MM.1S (cell line): Measurements from ENCODE around the gene NDRG4.

Source experiments
- DNase-seq: peaks from one replicate; pipeline ENCODE4 v3.0.0-alpha.2; 2015
- H2AFZ ChIP-seq: fragments of 300-600 bp; sonication (generic); 2 replicates; pipeline ENCODE4 v1.6.0; 2016; ENCODE audit warnings: antibody characterized with exemption, low read length
- H3F3A ChIP-seq: fragments of 300-600 bp; sonication (generic); 2 replicates; pipeline ENCODE4 v1.6.1; 2016; ENCODE audit warnings: mild to moderate bottlenecking, antibody characterized with exemption, low read length, moderate library complexity, mixed read lengths; ENCODE audit not compliant: insufficient read depth
- H3K27ac ChIP-seq: fragments of 300-600 bp; sonication (generic); 2 replicates; pipeline ENCODE4 v1.5.1; 2016; ENCODE audit warnings: mild to moderate bottlenecking, low read length
- H3K27me3 ChIP-seq: fragments of 300-600 bp; sonication (generic); replicated peaks from 2 replicates; pipeline ENCODE4 v1.6.0; 2016; ENCODE audit warnings: low read length; ENCODE audit not compliant: insufficient read depth
- H3K36me3 ChIP-seq: fragments of 300-600 bp; sonication (generic); replicated peaks from 2 replicates; pipeline ENCODE4 v1.6.1; 2016; ENCODE audit warnings: mild to moderate bottlenecking, low read length, mixed read lengths; ENCODE audit not compliant: insufficient read depth
- H3K4me1 ChIP-seq: fragments of 300-600 bp; sonication (generic); 2 replicates; pipeline ENCODE4 v1.6.1; 2016; ENCODE audit warnings: low read length, mixed read lengths
- H3K4me2 ChIP-seq: fragments of 300-600 bp; sonication (generic); 2 replicates; pipeline ENCODE4 v1.6.0; 2016; ENCODE audit warnings: low read depth, low read length
- H3K4me3 ChIP-seq: fragments of 300-600 bp; sonication (generic); 2 replicates; pipeline ENCODE4 v1.5.1; 2016; ENCODE audit warnings: low read length, mixed read lengths
- H3K79me2 ChIP-seq: fragments of 300-600 bp; sonication (generic); 2 replicates; pipeline ENCODE4 v1.6.1; 2016; ENCODE audit warnings: mixed run types, low read length, mixed read lengths
- H3K9ac ChIP-seq: fragments of 300-600 bp; sonication (generic); 2 replicates; pipeline ENCODE4 v1.6.1; 2016; ENCODE audit warnings: low read length, mixed read lengths
- H3K9me2 ChIP-seq: fragments of 300-600 bp; sonication (generic); replicated peaks from 2 replicates; pipeline ENCODE4 v1.6.1; 2016; ENCODE audit warnings: mild to moderate bottlenecking, low read length, mixed read lengths; ENCODE audit not compliant: insufficient read depth
- H3K9me3 ChIP-seq: fragments of 300-600 bp; sonication (generic); replicated peaks from 2 replicates; pipeline ENCODE4 v1.6.1; 2016; ENCODE audit warnings: mild to moderate bottlenecking, low read length, mixed read lengths; ENCODE audit not compliant: insufficient read depth
- H4K20me1 ChIP-seq: fragments of 300-600 bp; sonication (generic); 2 replicates; pipeline ENCODE4 v1.6.1; 2016; ENCODE audit warnings: mild to moderate bottlenecking, low read length, moderate library complexity, mixed read lengths; ENCODE audit not compliant: insufficient read depth
- EZH2 ChIP-seq: fragments of 300-600 bp; sonication (generic); optimal IDR thresholded peaks from 2 replicates; pipeline ENCODE3; 2017; ENCODE audit warnings: low read depth, mild to moderate bottlenecking, antibody characterized with exemption, low read length, mixed read lengths
- EZH2phosphoT487 ChIP-seq: fragments of 300-600 bp; sonication (generic); IDR thresholded peaks from 2 replicates; pipeline ENCODE4 v1.6.1; 2018; ENCODE audit warnings: antibody characterized with exemption, low read length
- TF ChIP-seq, protein P1 (sequence below): fragments of 300-600 bp; sonication (generic); IDR thresholded peaks from 2 replicates; pipeline ENCODE4 v1.5.1; 2016; ENCODE audit warnings: antibody characterized with exemption, low read length, mixed read lengths

Gene NDRG4

DNA sequence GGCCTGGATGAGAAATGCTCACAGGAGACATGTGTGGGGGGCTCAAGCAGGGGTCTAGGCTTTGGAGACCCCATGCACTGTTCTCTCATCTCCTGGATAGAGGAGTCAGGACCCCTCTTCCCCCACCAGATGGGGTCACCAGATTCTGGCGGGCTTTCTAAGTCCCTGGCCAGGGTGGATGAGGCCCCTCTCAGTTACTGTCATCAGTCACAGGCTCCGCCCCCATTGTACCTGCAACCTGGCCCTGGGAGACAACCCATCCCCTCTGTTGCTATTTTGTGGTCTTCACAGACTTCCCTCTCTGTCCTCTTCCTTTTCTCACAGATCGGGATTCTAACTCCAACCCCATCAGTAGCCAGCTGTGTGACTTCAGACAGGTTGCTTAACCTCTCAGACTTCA lies 33.5 kb upstream of the NDRG4 start:
- Histone ChIP-seq H3F3A (no peaks in the 10 kb centered on the region), H3K27ac (no peak overlapping the region), H2AFZ (no peak overlapping the region), H3K4me1 (no peaks in the 10 kb centered on the region), H3K79me2 (no peaks in the 10 kb centered on the region), H3K36me3 (no peaks in the 10 kb centered on the region), H3K9me3 (no peaks in the 10 kb centered on the region), H3K4me2 (no peak overlapping the region), H3K9me2 (no peaks in the 10 kb centered on the region), H3K4me3 (no peak overlapping the region), H3K27me3 (peaks cover 25% of the 10 kb centered on the region), H4K20me1 (no peaks in the 10 kb centered on the region), H3K9ac (no peak overlapping the region)
- no peak for DNase-seq
- TF ChIP-seq, protein P1, sequence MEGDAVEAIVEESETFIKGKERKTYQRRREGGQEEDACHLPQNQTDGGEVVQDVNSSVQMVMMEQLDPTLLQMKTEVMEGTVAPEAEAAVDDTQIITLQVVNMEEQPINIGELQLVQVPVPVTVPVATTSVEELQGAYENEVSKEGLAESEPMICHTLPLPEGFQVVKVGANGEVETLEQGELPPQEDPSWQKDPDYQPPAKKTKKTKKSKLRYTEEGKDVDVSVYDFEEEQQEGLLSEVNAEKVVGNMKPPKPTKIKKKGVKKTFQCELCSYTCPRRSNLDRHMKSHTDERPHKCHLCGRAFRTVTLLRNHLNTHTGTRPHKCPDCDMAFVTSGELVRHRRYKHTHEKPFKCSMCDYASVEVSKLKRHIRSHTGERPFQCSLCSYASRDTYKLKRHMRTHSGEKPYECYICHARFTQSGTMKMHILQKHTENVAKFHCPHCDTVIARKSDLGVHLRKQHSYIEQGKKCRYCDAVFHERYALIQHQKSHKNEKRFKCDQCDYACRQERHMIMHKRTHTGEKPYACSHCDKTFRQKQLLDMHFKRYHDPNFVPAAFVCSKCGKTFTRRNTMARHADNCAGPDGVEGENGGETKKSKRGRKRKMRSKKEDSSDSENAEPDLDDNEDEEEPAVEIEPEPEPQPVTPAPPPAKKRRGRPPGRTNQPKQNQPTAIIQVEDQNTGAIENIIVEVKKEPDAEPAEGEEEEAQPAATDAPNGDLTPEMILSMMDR, result no peak
- TF ChIP-seq EZH2phosphoT487 (no peak), EZH2 (no peak)

DNA sequence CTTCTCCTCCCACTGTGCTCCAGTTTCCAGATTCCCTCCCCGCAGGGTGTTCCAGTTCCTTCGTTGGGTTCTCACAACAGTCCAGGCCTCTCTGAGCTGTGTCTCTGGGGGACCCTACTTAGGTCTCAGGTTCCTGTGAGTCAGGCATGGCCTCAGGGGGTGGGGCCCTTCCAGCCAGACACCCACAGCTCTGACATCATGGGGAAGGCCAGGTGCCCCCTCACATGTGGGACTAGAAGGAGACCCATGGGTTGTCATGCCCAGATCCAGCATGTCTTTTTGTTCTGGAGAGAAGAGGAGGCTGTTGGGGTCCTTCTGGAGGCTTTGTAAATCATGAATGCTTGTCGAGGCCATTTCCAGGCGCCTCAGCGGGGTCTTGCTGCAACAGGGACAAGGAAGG lies 32.0 kb upstream of the NDRG4 start:
- no peaks in the 10 kb centered on the region for H4K20me1 ChIP-seq
- no peak overlapping the region for H2AFZ ChIP-seq
- H3K4me1 ChIP-seq, result no peaks in the 10 kb centered on the region
- no peaks in the 10 kb centered on the region for H3K79me2 ChIP-seq
- TF ChIP-seq EZH2phosphoT487, result no peak
- no peak for TF ChIP-seq EZH2
- TF ChIP-seq, protein P1, result no peak
- H3K4me2 ChIP-seq, result no peak overlapping the region
- no peaks in the 10 kb centered on the region for H3K36me3 ChIP-seq
- DNase-seq, result no peak
- no peak overlapping the region for H3K27ac ChIP-seq
- H3K27me3 ChIP-seq, result peaks cover 21% of the 10 kb centered on the region
- no peaks in the 10 kb centered on the region for H3K9me3 ChIP-seq
- H3K4me3 ChIP-seq, result no peak overlapping the region
- no peaks in the 10 kb centered on the region for H3F3A ChIP-seq
- H3K9ac ChIP-seq, result no peak overlapping the region
- no peaks in the 10 kb centered on the region for H3K9me2 ChIP-seq

DNA sequence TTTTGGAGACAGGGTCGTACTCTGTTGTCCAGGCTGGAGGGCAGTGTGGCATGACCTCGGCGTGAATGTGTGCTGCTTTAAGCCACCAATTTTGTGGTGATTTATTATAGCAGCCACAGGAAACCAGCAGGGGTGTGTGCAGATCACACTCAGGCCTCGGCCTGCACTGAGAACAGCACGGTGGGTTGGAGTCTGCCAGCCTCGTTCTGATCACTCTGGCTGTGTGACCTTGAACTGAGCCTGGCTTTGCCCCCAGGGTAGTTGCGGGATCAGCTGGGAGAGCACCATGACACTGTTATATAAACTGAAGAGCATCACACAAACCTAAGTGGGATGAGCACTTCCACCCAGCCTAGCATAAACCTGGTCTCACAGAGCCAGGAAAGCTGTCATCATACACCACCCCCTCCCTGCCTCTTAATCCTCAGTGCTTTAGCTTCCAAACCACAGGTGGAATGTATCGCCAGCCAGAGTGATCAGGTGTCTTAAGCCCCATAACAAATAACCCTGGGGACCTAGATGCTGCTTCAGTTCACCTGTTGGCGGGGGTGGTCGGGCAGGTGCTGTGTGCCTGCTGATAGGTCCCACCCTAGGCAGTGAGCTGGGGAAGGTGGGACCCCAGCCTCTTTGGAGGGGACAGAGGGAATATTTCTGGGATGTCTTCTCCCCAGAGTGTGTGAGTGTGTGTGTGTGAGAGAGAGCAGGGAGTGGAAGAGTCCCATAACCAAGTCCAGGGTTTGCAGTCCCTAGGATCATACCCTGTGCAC lies 28.6 kb upstream of the NDRG4 start:
- Histone ChIP-seq H2AFZ (no peak overlapping the region), H3K9me3 (no peaks in the 10 kb centered on the region), H3K27ac (no peak overlapping the region), H3K9ac (no peak overlapping the region), H4K20me1 (no peaks in the 10 kb centered on the region), H3K79me2 (no peaks in the 10 kb centered on the region), H3K27me3 (no peaks in the 10 kb centered on the region; the same call in 1 of the 2 replicates), H3F3A (no peaks in the 10 kb centered on the region), H3K36me3 (no peaks in the 10 kb centered on the region), H3K4me2 (no peak overlapping the region), H3K4me3 (no peak overlapping the region), H3K9me2 (no peaks in the 10 kb centered on the region), H3K4me1 (no peaks in the 10 kb centered on the region)
- TF ChIP-seq EZH2phosphoT487 (no peak), EZH2 (no peak)
- TF ChIP-seq, protein P1, result no peak
- no peak for DNase-seq
